HEK293T (cell line): ENCODE data around the gene BICC1.
A peak's percentile ranks its signal among the peaks of the same experiment; 100 is the strongest.

ENCODE experiments used
- CTCF ChIA-PET: fragments of 350-600 bp; formaldehyde crosslinking; extraction: SDS; loops from one replicate; lab custom pipeline; 2021; ENCODE audit warnings: antibody characterized with exemption, inconsistent platforms; lab: Yijun Ruan, JAX
- POLR2A ChIA-PET: fragments of 350-600 bp; formaldehyde crosslinking; extraction: SDS; loops from one replicate; lab custom pipeline; 2020; ENCODE audit warnings: antibody characterized with exemption, inconsistent platforms; lab: Yijun Ruan, JAX
- DNase-seq: peaks from one replicate; pipeline ENCODE4 v3.0.0; 2012; ENCODE audit warnings: mixed read lengths; ENCODE audit errors: extremely low spot score
- ARNT ChIP-seq: fragments of 450-650 bp; IDR thresholded peaks from 2 replicates; pipeline ENCODE4 v1.6.1; 2017; ENCODE audit warnings: mild to moderate bottlenecking
- BHLHE40 ChIP-seq: fragments of 450-650 bp; IDR thresholded peaks from 2 replicates; pipeline ENCODE4 v1.6.1; 2016; ENCODE audit warnings: mild to moderate bottlenecking, moderate library complexity, borderline replicate concordance
- CTBP1 ChIP-seq: fragments of 450-650 bp; IDR thresholded peaks from 2 replicates; pipeline ENCODE4 v1.6.1; 2016; ENCODE audit warnings: borderline replicate concordance
- ELF4 ChIP-seq: fragments of 450-650 bp; IDR thresholded peaks from 2 replicates; pipeline ENCODE4 v1.6.1; 2017; ENCODE audit warnings: antibody characterized with exemption
- FOXA1 ChIP-seq: fragments of 450-650 bp; IDR thresholded peaks from 2 replicates; pipeline ENCODE4 v1.6.1; 2016; ENCODE audit warnings: mild to moderate bottlenecking
- FOXK2 ChIP-seq: fragments of 450-650 bp; IDR thresholded peaks from 2 replicates; pipeline ENCODE4 v1.6.1; 2016; ENCODE audit warnings: mild to moderate bottlenecking
- FOXM1 ChIP-seq: fragments of 450-650 bp; IDR thresholded peaks from 2 replicates; pipeline ENCODE4 v1.6.1; 2017; ENCODE audit warnings: mild to moderate bottlenecking, borderline replicate concordance
- HDGF ChIP-seq: fragments of 450-650 bp; IDR thresholded peaks from 2 replicates; pipeline ENCODE4 v1.6.1; 2017; ENCODE audit warnings: antibody characterized with exemption, borderline replicate concordance
- L3MBTL2 ChIP-seq: fragments of 450-650 bp; conservative IDR thresholded peaks from 2 replicates; pipeline ENCODE4 v1.6.1; 2016; ENCODE audit warnings: mild to moderate bottlenecking
- LEF1 ChIP-seq: fragments of 450-650 bp; IDR thresholded peaks from 2 replicates; pipeline ENCODE4 v1.6.1; 2017; ENCODE audit warnings: mild to moderate bottlenecking, borderline replicate concordance
- NFRKB ChIP-seq: fragments of 450-650 bp; IDR thresholded peaks from 2 replicates; pipeline ENCODE4 v1.6.1; 2016; ENCODE audit warnings: mild to moderate bottlenecking, moderate library complexity
- SP1 ChIP-seq: fragments of 450-650 bp; IDR thresholded peaks from 2 replicates; pipeline ENCODE4 v1.6.1; 2017
- SUZ12 ChIP-seq: fragments of 450-650 bp; IDR thresholded peaks from 2 replicates; pipeline ENCODE4 v1.6.1; 2016; ENCODE audit warnings: mild to moderate bottlenecking
- TARDBP ChIP-seq: fragments of 450-650 bp; IDR thresholded peaks from 2 replicates; pipeline ENCODE4 v1.6.1; 2016
- ZNF384 ChIP-seq: fragments of 450-650 bp; IDR thresholded peaks from 2 replicates; pipeline ENCODE4 v1.6.1; 2016
- TF ChIP-seq, protein P1 (sequence below): fragments of 450-650 bp; IDR thresholded peaks from 2 replicates; pipeline ENCODE4 v1.6.1; 2016

Gene BICC1, protein sequence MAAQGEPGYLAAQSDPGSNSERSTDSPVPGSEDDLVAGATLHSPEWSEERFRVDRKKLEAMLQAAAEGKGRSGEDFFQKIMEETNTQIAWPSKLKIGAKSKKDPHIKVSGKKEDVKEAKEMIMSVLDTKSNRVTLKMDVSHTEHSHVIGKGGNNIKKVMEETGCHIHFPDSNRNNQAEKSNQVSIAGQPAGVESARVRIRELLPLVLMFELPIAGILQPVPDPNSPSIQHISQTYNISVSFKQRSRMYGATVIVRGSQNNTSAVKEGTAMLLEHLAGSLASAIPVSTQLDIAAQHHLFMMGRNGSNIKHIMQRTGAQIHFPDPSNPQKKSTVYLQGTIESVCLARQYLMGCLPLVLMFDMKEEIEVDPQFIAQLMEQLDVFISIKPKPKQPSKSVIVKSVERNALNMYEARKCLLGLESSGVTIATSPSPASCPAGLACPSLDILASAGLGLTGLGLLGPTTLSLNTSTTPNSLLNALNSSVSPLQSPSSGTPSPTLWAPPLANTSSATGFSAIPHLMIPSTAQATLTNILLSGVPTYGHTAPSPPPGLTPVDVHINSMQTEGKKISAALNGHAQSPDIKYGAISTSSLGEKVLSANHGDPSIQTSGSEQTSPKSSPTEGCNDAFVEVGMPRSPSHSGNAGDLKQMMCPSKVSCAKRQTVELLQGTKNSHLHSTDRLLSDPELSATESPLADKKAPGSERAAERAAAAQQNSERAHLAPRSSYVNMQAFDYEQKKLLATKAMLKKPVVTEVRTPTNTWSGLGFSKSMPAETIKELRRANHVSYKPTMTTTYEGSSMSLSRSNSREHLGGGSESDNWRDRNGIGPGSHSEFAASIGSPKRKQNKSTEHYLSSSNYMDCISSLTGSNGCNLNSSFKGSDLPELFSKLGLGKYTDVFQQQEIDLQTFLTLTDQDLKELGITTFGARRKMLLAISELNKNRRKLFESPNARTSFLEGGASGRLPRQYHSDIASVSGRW

GRCh38 chr10:58512491-58513187, at the start of gene BICC1:
BICC1 (plus strand) TSS chr10:58512872; CDS start chr10:58513144, 272 bp downstream.
- TF ChIP-seq FOXM1 (0 out of 2 replicates have a peak, but pooled peaks have one; percentile 23), L3MBTL2 (peak; percentile 65), BHLHE40 (no peak), CTBP1 (peak; percentile 8; the same call in 1 of the 2 replicates), ARNT (no peak), HDGF (no peak)
- TF ChIP-seq, protein P1, sequence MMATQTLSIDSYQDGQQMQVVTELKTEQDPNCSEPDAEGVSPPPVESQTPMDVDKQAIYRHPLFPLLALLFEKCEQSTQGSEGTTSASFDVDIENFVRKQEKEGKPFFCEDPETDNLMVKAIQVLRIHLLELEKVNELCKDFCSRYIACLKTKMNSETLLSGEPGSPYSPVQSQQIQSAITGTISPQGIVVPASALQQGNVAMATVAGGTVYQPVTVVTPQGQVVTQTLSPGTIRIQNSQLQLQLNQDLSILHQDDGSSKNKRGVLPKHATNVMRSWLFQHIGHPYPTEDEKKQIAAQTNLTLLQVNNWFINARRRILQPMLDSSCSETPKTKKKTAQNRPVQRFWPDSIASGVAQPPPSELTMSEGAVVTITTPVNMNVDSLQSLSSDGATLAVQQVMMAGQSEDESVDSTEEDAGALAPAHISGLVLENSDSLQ, result no peak
- CTCF ChIA-PET, result interaction anchor here (0.6 kb wide), 2 partner anchors 62 to 1324 kb away, joined by 3 read pairs; no protein-coding TSS in a partner anchor

DNA sequence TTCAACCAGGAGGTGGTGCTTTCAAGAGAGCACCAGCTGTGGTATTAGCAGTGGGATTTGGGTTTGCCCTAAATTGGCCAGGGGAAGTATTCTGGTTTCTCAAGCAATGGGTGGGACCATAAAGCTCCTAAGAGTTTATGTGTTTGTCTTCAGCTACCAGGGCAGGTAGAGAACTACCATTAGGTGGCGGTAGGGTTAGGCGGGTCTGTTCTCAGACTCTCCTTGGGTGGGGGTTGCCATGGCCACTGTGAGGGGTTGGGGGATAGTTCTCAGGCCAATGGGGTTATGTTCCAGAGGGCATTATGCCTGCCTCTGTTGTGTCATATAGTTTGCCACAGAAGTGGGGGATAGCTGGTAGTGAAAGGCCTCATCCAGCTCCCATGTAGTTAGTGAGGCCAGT, 47.7 kb upstream of the BICC1 start:
- ChIA-PET CTCF (no interaction called here), POLR2A (no interaction called here)
- DNase-seq, result no peak
- TF ChIP-seq FOXA1 (no peak), TARDBP (no peak), HDGF (no peak), ELF4 (no peak), ARNT (no peak), L3MBTL2 (no peak), LEF1 (no peak), SUZ12 (no peak), ZNF384 (no peak), BHLHE40 (no peak), SP1 (no peak), FOXM1 (no peak), FOXK2 (no peak), CTBP1 (no peak), NFRKB (no peak)
- TF ChIP-seq, protein P1, result no peak

More at GRCh38 chr10:58512491-58513187, at the start of gene BICC1:
- peak; percentile 69 for DNase-seq
- POLR2A ChIA-PET, result no interaction called here

DNA sequence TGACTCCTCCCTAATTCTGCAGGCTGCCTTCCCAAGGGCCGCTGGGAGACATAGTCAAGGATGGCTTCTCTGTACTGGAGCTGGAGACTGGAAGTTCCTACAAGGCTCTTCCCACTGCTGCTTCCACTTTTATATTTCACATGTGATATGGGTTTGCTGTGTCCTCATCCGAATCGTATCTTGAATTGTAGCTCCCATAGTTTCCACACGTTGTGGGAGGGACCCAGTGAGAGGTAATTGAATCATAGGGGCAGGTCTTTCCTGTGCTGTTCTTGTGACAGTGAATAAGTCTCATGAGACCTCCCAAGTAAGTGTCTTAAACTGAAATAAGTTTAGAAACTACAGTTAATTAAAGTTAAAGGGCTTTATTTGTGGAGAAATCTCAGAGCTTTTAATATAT, 47.0 kb upstream of the BICC1 start:
- TF ChIP-seq ZNF384 (no peak), SUZ12 (no peak), ARNT (no peak), BHLHE40 (no peak), ELF4 (no peak), FOXK2 (no peak), TARDBP (no peak), CTBP1 (no peak), LEF1 (no peak), FOXA1 (no peak), NFRKB (no peak), SP1 (no peak), L3MBTL2 (no peak), FOXM1 (no peak), HDGF (no peak)
- TF ChIP-seq, protein P1, result no peak
- ChIA-PET CTCF (no interaction called here), POLR2A (no interaction called here)
- DNase-seq, result no peak

DNA sequence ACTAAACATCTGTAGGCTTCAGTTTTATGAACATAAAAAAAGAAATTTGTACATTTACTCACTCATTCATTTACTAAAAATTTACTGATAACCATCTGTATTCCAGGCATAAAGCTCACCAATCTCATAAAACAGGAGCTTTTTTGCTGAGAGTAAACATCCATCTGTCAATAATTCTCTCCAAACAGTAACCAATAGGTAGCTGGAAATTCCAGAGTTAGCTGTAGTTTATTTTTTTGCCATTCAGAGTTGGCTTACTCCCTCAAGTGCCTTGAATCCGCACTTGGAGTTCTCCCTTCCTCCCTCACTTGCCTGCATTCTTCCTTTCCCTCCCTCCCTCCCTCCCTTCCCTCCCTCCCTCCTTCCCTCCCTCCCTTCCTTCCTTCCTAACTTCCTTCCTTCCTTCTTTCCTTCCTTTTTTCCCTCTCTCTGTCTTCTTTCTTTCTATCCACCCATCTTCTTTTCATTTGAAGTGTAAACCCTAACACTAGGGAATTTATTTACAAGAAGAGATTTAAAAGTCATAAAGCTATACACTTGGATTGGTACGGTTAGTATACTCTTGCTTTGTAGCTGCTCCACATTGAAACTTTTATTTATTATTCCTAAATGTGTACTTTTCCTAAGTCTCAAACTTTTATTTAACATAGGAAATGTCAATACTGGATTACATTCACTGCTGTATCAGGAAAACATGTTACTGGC, 44.6 kb upstream of the BICC1 start:
- POLR2A ChIA-PET, result no interaction called here
- TF ChIP-seq ZNF384 (no peak), FOXA1 (no peak), NFRKB (no peak)
- DNase-seq, result no peak
- CTCF ChIA-PET, result interaction anchor here (0.6 kb wide), 1 partner anchor 144 kb away, joined by 7 read pairs; no protein-coding TSS in a partner anchor

DNA sequence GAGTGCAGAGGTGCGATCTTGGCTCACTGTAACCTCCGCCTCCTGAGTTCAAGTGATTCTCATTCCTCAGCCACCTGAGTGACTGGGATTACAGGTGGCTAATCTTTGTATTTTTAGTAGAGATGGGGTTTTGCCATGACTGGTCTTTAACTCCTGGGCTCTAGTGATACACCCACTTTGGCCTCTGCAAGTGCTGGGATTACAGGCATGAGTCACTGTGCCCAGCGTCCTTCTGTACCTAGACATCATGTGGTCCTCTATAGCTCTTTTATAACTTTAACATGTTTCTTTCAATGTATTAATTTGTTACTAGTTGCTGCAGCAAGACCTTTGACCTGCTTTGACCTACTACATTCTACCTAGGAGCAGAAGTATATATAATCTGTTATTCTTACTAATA, 38.7 kb upstream of the BICC1 start:
- TF ChIP-seq L3MBTL2 (no peak), NFRKB (no peak), BHLHE40 (no peak), ARNT (no peak), FOXA1 (no peak), FOXK2 (no peak), SUZ12 (no peak), LEF1 (no peak)
- POLR2A ChIA-PET, result no interaction called here
- CTCF ChIA-PET, result no interaction called here
- no peak for DNase-seq
